Chondrocyte (in vitro differentiated cells): Measurements from ENCODE around the gene SPATS2. TPM values are rescaled to one million over a fixed set of nuclear protein-coding genes. Genes with fewer than 3 reads are reported as not detected.
"Not testable (repeated sequence)": the region's sequence is repeated elsewhere in the genome, so short reads cannot be mapped to it uniquely, and the experiment has no call there.

Experiments
- DNase-seq: peaks from one replicate; pipeline ENCODE4 v3.0.0; 2021; ENCODE audit warnings: mixed read lengths, low spot score
- H3K27ac Mint-ChIP-seq: one replicate; pipeline ENCODE4 v1.8.0; 2021; ENCODE audit warnings: mild to moderate bottlenecking, moderate library complexity, mixed read lengths; ENCODE audit not compliant: unreplicated experiment
- H3K27me3 Mint-ChIP-seq: 2 replicates; pipeline ENCODE4 v1.8.0; 2021; ENCODE audit warnings: low read depth, mixed read lengths
- H3K36me3 Mint-ChIP-seq: 2 replicates; pipeline ENCODE4 v1.8.0; 2021; ENCODE audit warnings: low read depth, mixed read lengths
- H3K4me1 Mint-ChIP-seq: 2 replicates; pipeline ENCODE4 v1.8.0; 2021; ENCODE audit warnings: low read depth, mild to moderate bottlenecking, mixed read lengths
- H3K4me3 Mint-ChIP-seq: one replicate; pipeline ENCODE4 v1.8.0; 2021; ENCODE audit warnings: mild to moderate bottlenecking, moderate library complexity, mixed read lengths; ENCODE audit not compliant: unreplicated experiment
- H3K9me3 Mint-ChIP-seq: 2 replicates; pipeline ENCODE4 v1.8.0; 2021; ENCODE audit warnings: low read depth, mixed read lengths
- CTCF ChIP-seq: fragments of 200-600 bp; sonication (generic); IDR thresholded peaks from 2 replicates; pipeline ENCODE4 v1.5.0; 2021; ENCODE audit warnings: antibody characterized with exemption, mild to moderate bottlenecking, moderate library complexity
- total RNA-seq: library from RNA; stranded (reverse); gene quantifications from 3 replicates; pipeline ENCODE4 v1.2.1, GENCODE V29; 2021

Gene SPATS2
- total RNA-seq, 1 donor from 2014 or later: 24.2 TPM

DNA sequence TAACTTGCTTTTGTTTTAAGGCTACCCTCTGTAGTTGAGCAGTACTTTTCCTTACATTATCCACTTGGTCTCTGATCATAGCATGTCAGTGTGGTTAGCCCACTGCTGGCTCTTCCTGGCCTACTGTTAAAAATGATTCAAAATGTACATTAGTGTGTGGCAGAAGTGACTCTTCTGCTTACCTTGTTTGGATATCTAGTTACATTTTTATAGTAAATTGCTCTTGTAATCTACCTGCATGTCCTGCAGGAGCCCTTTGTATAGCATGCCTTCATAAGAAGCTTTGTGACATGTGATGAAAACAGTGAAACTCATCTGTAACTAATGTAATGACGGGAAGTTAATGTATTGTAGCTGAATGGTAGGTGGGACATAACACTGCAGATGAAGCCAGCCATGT lies 8.1 kb downstream of the SPATS2 start:
- no peaks in the 10 kb centered on the region for H3K27me3 Mint-ChIP-seq
- no peak overlapping the region for H3K4me3 Mint-ChIP-seq
- H3K4me1 Mint-ChIP-seq: peaks cover 7% of the 10 kb centered on the region
- DNase-seq: no peak
- H3K36me3 Mint-ChIP-seq: no peaks in the 10 kb centered on the region
- no peak overlapping the region for H3K27ac Mint-ChIP-seq
- no peak for TF ChIP-seq CTCF
- H3K9me3 Mint-ChIP-seq: no peaks in the 10 kb centered on the region

GRCh38 chr12:49377386-49377785 lies 10.1 kb downstream of the SPATS2 start:
- Mint-ChIP-seq H3K4me1 (peaks cover 11% of the 10 kb centered on the region), H3K4me3 (no peak overlapping the region), H3K9me3 (no peaks in the 10 kb centered on the region), H3K27ac (no peak overlapping the region), H3K27me3 (no peaks in the 10 kb centered on the region), H3K36me3 (no peaks in the 10 kb centered on the region)
- DNase-seq: no peak
- no peak for TF ChIP-seq CTCF

DNA sequence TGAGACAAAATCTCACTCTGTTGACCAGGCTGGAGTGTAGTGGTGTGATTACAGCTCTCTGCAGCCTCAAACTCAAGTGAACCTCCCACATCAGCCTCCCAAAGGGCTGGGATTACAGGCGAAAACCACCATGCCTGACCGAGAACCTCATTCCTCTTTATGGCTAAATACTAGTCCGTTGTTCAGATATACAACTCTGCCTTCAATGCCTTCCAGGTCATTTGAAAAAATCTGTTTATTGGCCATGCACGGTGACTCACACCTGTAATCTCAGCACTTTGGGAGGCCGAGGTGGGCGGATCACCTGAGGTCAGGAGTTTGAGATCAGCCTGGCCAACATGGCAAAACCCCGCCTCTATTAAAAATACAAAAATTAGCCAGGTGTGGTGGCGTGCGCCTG lies 12.9 kb downstream of the SPATS2 start:
- peaks cover 13% of the 10 kb centered on the region for H3K4me1 Mint-ChIP-seq
- H3K36me3 Mint-ChIP-seq, H3K27ac Mint-ChIP-seq, DNase-seq, H3K4me3 Mint-ChIP-seq, H3K27me3 Mint-ChIP-seq, H3K9me3 Mint-ChIP-seq: not testable (repeated sequence)

- Mint-ChIP-seq H3K27me3 (no peaks in the 10 kb centered on the region), H3K9me3 (no peaks in the 10 kb centered on the region), H3K36me3 (no peaks in the 10 kb centered on the region), H3K4me3 (no peak overlapping the region), H3K27ac (no peak overlapping the region), H3K4me1 (no peaks in the 10 kb centered on the region)
- TF ChIP-seq CTCF: no peak
- DNase-seq: no peak
Measured at GRCh38 chr12:49388682-49389386, 21.6 kb downstream of the SPATS2 start.

- H3K4me1 Mint-ChIP-seq: no peaks in the 10 kb centered on the region
- no peak for TF ChIP-seq CTCF
- DNase-seq: no peak
- H3K27me3 Mint-ChIP-seq: no peaks in the 10 kb centered on the region
- H3K9me3 Mint-ChIP-seq: no peaks in the 10 kb centered on the region
- no peak overlapping the region for H3K4me3 Mint-ChIP-seq
- no peak overlapping the region for H3K27ac Mint-ChIP-seq
- no peaks in the 10 kb centered on the region for H3K36me3 Mint-ChIP-seq
Measured at GRCh38 chr12:49389387-49389703, 22.1 kb downstream of the SPATS2 start.

GRCh38 chr12:49397000-49397399 lies 29.7 kb downstream of the SPATS2 start:
- Mint-ChIP-seq H3K9me3 (no peaks in the 10 kb centered on the region), H3K4me3 (no peak overlapping the region), H3K36me3 (no peaks in the 10 kb centered on the region), H3K27me3 (no peaks in the 10 kb centered on the region), H3K27ac (no peak overlapping the region), H3K4me1 (peaks cover 8% of the 10 kb centered on the region)
- no peak for DNase-seq
- TF ChIP-seq CTCF: no peak
